KOPT-K1 (cell line): ENCODE results near the gene CCNF.
"Not testable (repeated sequence)": the region's sequence is repeated elsewhere in the genome, so short reads cannot be mapped to it uniquely, and the experiment has no call there.

ENCODE experiments used
- H3K27ac ChIP-seq: fragments of 200-600 bp; sonication (generic); 2 replicates; pipeline ENCODE4 v1.5.1; 2016; ENCODE audit warnings: antibody characterized with exemption, mild to moderate bottlenecking, low read depth, low read length; ENCODE audit not compliant: poor library complexity, severe bottlenecking
- H3K36me3 ChIP-seq: fragments of 200-600 bp; sonication (generic); 2 replicates; pipeline ENCODE4 v1.5.1; 2017; ENCODE audit warnings: antibody characterized with exemption, mild to moderate bottlenecking, low read length, moderate library complexity; ENCODE audit not compliant: insufficient read depth
- H3K9me3 ChIP-seq: fragments of 200-600 bp; sonication (generic); 2 replicates; pipeline ENCODE4 v1.5.1; 2017; ENCODE audit warnings: antibody characterized with exemption, low read length, mild to moderate bottlenecking; ENCODE audit not compliant: insufficient read depth, poor library complexity, severe bottlenecking

Gene CCNF

GRCh38 chr16:2477327-2477726 is 48.1 kb downstream of the CCNF start:
- H3K9me3 ChIP-seq = no peaks in the 10 kb centered on the region
- no peak overlapping the region for H3K27ac ChIP-seq
- no peaks in the 10 kb centered on the region for H3K36me3 ChIP-seq

GRCh38 chr16:2478279-2478678 is 49.0 kb downstream of the CCNF start:
- Histone ChIP-seq H3K27ac (no peak overlapping the region), H3K36me3 (no peaks in the 10 kb centered on the region), H3K9me3 (no peaks in the 10 kb centered on the region)

- H3K27ac ChIP-seq = not testable (repeated sequence)
Measured at GRCh38 chr16:2479996-2480395, 50.7 kb downstream of the CCNF start.

GRCh38 chr16:2480948-2481347 is 51.7 kb downstream of the CCNF start:
- no peaks in the 10 kb centered on the region for H3K36me3 ChIP-seq
- no peaks in the 10 kb centered on the region for H3K9me3 ChIP-seq
- no peak overlapping the region for H3K27ac ChIP-seq

More at GRCh38 chr16:2479996-2480395, 50.7 kb downstream of the CCNF start:
- H3K9me3 ChIP-seq, H3K36me3 ChIP-seq: not testable (repeated sequence)

- no peaks in the 10 kb centered on the region for H3K9me3 ChIP-seq
- no peaks in the 10 kb centered on the region for H3K36me3 ChIP-seq
- no peak overlapping the region for H3K27ac ChIP-seq
Measured at GRCh38 chr16:2481676-2482075, 52.4 kb downstream of the CCNF start.

GRCh38 chr16:2482249-2482648 is 53.0 kb downstream of the CCNF start:
- no peak overlapping the region for H3K27ac ChIP-seq
- no peaks in the 10 kb centered on the region for H3K9me3 ChIP-seq
- no peaks in the 10 kb centered on the region for H3K36me3 ChIP-seq

GRCh38 chr16:2482708-2483534 is 53.7 kb downstream of the CCNF start:
- Histone ChIP-seq H3K9me3 (no peaks in the 10 kb centered on the region), H3K36me3 (no peaks in the 10 kb centered on the region), H3K27ac (no peak overlapping the region)

GRCh38 chr16:2483939-2484897 is 55.0 kb downstream of the CCNF start:
- H3K36me3 ChIP-seq = no peaks in the 10 kb centered on the region
- no peak overlapping the region for H3K27ac ChIP-seq
- no peaks in the 10 kb centered on the region for H3K9me3 ChIP-seq

GRCh38 chr16:2484898-2485508 is 55.8 kb downstream of the CCNF start:
- no peaks in the 10 kb centered on the region for H3K36me3 ChIP-seq
- no peaks in the 10 kb centered on the region for H3K9me3 ChIP-seq
- no peak overlapping the region for H3K27ac ChIP-seq

- H3K36me3 ChIP-seq = no peaks in the 10 kb centered on the region
- H3K9me3 ChIP-seq = no peaks in the 10 kb centered on the region
- H3K27ac ChIP-seq = no peak overlapping the region
Measured at GRCh38 chr16:2485811-2486507, 56.7 kb downstream of the CCNF start.

- no peaks in the 10 kb centered on the region for H3K36me3 ChIP-seq
- no peaks in the 10 kb centered on the region for H3K9me3 ChIP-seq
- H3K27ac ChIP-seq = no peak overlapping the region
Measured at GRCh38 chr16:2486645-2487516, 57.6 kb downstream of the CCNF start.

GRCh38 chr16:2487517-2487842 is 58.2 kb downstream of the CCNF start:
- H3K9me3 ChIP-seq = no peaks in the 10 kb centered on the region
- no peaks in the 10 kb centered on the region for H3K36me3 ChIP-seq
- H3K27ac ChIP-seq = no peak overlapping the region

GRCh38 chr16:2487903-2488531 is 58.8 kb downstream of the CCNF start:
- H3K9me3 ChIP-seq = no peaks in the 10 kb centered on the region
- peak overlapping the region; percentile 0 for H3K27ac ChIP-seq
- H3K36me3 ChIP-seq = no peaks in the 10 kb centered on the region

GRCh38 chr16:2489581-2489980 is 60.3 kb downstream of the CCNF start:
- Histone ChIP-seq H3K36me3 (no peaks in the 10 kb centered on the region; the same call in 1 of the 2 replicates), H3K27ac (no peak overlapping the region), H3K9me3 (no peaks in the 10 kb centered on the region)
